ENCODE measurements around the gene LEPROT. TPM values are rescaled to one million over a fixed set of nuclear protein-coding genes. Genes with fewer than 3 reads are reported as not detected.

Gene LEPROT
- total and polyA plus RNA-seq, 8 donors = 114 to 132 (median 118) TPM

- no peak overlapping the region for H3K27ac ChIP-seq
- intact Hi-C loops (cut with DNase I) = no loop called here
- DNase-seq (no peak), ATAC-seq (no peak)
- no peaks in the 10 kb centered on the region for H3K36me3 ChIP-seq
- no peaks in the 10 kb centered on the region for H3K27me3 ChIP-seq
- no peak overlapping the region for H3K4me3 ChIP-seq
- H3K9me3 ChIP-seq = no peaks in the 10 kb centered on the region
- TF ChIP-seq, protein P1, sequence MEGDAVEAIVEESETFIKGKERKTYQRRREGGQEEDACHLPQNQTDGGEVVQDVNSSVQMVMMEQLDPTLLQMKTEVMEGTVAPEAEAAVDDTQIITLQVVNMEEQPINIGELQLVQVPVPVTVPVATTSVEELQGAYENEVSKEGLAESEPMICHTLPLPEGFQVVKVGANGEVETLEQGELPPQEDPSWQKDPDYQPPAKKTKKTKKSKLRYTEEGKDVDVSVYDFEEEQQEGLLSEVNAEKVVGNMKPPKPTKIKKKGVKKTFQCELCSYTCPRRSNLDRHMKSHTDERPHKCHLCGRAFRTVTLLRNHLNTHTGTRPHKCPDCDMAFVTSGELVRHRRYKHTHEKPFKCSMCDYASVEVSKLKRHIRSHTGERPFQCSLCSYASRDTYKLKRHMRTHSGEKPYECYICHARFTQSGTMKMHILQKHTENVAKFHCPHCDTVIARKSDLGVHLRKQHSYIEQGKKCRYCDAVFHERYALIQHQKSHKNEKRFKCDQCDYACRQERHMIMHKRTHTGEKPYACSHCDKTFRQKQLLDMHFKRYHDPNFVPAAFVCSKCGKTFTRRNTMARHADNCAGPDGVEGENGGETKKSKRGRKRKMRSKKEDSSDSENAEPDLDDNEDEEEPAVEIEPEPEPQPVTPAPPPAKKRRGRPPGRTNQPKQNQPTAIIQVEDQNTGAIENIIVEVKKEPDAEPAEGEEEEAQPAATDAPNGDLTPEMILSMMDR (IDR thresholded peaks at IDR 0.05) = no peak
- H3K4me1 ChIP-seq = no peaks in the 10 kb centered on the region
These were observed 31.4 kb upstream of the LEPROT start for GRCh38 chr1:65388908-65389695.

GRCh38 chr1:65392497-65392896 is 28.0 kb upstream of the LEPROT start:
- DNase-seq (peak in 1 of 4 donors; percentile 48), ATAC-seq (no peak)
- Histone ChIP-seq H3K9me3 (no peaks in the 10 kb centered on the region), H3K27ac (no peak overlapping the region), H3K4me3 (no peak overlapping the region), H3K36me3 (no peaks in the 10 kb centered on the region), H3K27me3 (no peaks in the 10 kb centered on the region), H3K4me1 (no peaks in the 10 kb centered on the region)
- intact Hi-C loops (cut with DNase I) = no loop called here
- TF ChIP-seq, protein P1 (IDR thresholded peaks at IDR 0.05) = no peak

- peak; percentile 26 for ATAC-seq
These were observed 27.1 kb upstream of the LEPROT start for GRCh38 chr1:65393347-65393746.

GRCh38 chr1:65393928-65394327 is 26.5 kb upstream of the LEPROT start:
- no peak for ATAC-seq

More at GRCh38 chr1:65393347-65393746, 27.1 kb upstream of the LEPROT start:
- Histone ChIP-seq H3K4me1 (no peaks in the 10 kb centered on the region), H3K27ac (no peak overlapping the region), H3K4me3 (no peak overlapping the region), H3K9me3 (no peaks in the 10 kb centered on the region), H3K27me3 (no peaks in the 10 kb centered on the region), H3K36me3 (no peaks in the 10 kb centered on the region)
- intact Hi-C loops (cut with DNase I) = no loop called here
- TF ChIP-seq, protein P1 (IDR thresholded peaks at IDR 0.05) = no peak
- DNase-seq = no peak

More at GRCh38 chr1:65393928-65394327, 26.5 kb upstream of the LEPROT start:
- intact Hi-C loops (cut with DNase I) = no loop called here
- Histone ChIP-seq H3K4me1 (no peaks in the 10 kb centered on the region), H3K9me3 (no peaks in the 10 kb centered on the region), H3K27ac (no peak overlapping the region), H3K27me3 (no peaks in the 10 kb centered on the region), H3K4me3 (no peak overlapping the region), H3K36me3 (no peaks in the 10 kb centered on the region)
- no peak for DNase-seq
- TF ChIP-seq, protein P1 (IDR thresholded peaks at IDR 0.05) = no peak
